ENCODE measurements around the gene AQP5.

The AQP5 gene

GRCh38 chr12:49972641-49973360 is 11.1 kb downstream of the AQP5 start, which contains the start of gene AQP6:
Gene AQP6 (plus strand): TSS chr12:49972947. CDS start chr12:49973174, 227 bp downstream.
- peaks cover 17% of the 10 kb centered on the region for H3K27me3 ChIP-seq (ENCODE audit: control insufficient read depth, insufficient read depth, low read length)
- no peak within 1 kb of the TSS for H3K9ac ChIP-seq (ENCODE audit: low read length)
- no peak within 1 kb of the TSS for H3K4me3 ChIP-seq (ENCODE audit: low read length)
- peaks cover 22% of the 10 kb centered on the region for H3K4me1 ChIP-seq (ENCODE audit: control insufficient read depth, insufficient read depth, low read length)
- no peaks in the 10 kb centered on the region for H3K9me3 ChIP-seq (ENCODE audit: control insufficient read depth, low read length)
- no peaks in the 10 kb centered on the region for H3K36me3 ChIP-seq (ENCODE audit: control insufficient read depth, insufficient read depth, low read length)

- H3K9ac ChIP-seq (ENCODE audit: low read length), result no peak overlapping the region
- H3K9me3 ChIP-seq (ENCODE audit: control insufficient read depth, low read length), result no peaks in the 10 kb centered on the region
- H3K4me3 ChIP-seq (ENCODE audit: low read length), result no peak overlapping the region
- H3K4me1 ChIP-seq (ENCODE audit: control insufficient read depth, insufficient read depth, low read length), result peaks cover 16% of the 10 kb centered on the region
- H3K36me3 ChIP-seq (ENCODE audit: control insufficient read depth, insufficient read depth, low read length), result no peaks in the 10 kb centered on the region
- H3K27me3 ChIP-seq (ENCODE audit: control insufficient read depth, insufficient read depth, low read length), result peaks cover 11% of the 10 kb centered on the region
Measured at GRCh38 chr12:49973361-49973830, 11.7 kb downstream of the AQP5 start.

- no peaks in the 10 kb centered on the region for H3K9me3 ChIP-seq (ENCODE audit: control insufficient read depth, low read length)
- no peak overlapping the region for H3K9ac ChIP-seq (ENCODE audit: low read length)
- peaks cover 3% of the 10 kb centered on the region for H3K27me3 ChIP-seq (ENCODE audit: control insufficient read depth, insufficient read depth, low read length)
- peaks cover 12% of the 10 kb centered on the region for H3K4me1 ChIP-seq (ENCODE audit: control insufficient read depth, insufficient read depth, low read length)
- H3K36me3 ChIP-seq (ENCODE audit: control insufficient read depth, insufficient read depth, low read length), result no peaks in the 10 kb centered on the region
- H3K4me3 ChIP-seq (ENCODE audit: low read length), result no peak overlapping the region
Measured at GRCh38 chr12:49974231-49974675, 12.6 kb downstream of the AQP5 start.

- peaks cover 12% of the 10 kb centered on the region for H3K4me1 ChIP-seq (ENCODE audit: control insufficient read depth, insufficient read depth, low read length)
- H3K9me3 ChIP-seq (ENCODE audit: control insufficient read depth, low read length), result no peaks in the 10 kb centered on the region
- no peaks in the 10 kb centered on the region for H3K27me3 ChIP-seq (ENCODE audit: control insufficient read depth, insufficient read depth, low read length)
- no peak overlapping the region for H3K4me3 ChIP-seq (ENCODE audit: low read length)
- H3K9ac ChIP-seq (ENCODE audit: low read length), result no peak overlapping the region
- no peaks in the 10 kb centered on the region for H3K36me3 ChIP-seq (ENCODE audit: control insufficient read depth, insufficient read depth, low read length)
Measured at GRCh38 chr12:49974677-49975317, 13.1 kb downstream of the AQP5 start.

- H3K36me3 ChIP-seq (ENCODE audit: control insufficient read depth, insufficient read depth, low read length), result no peaks in the 10 kb centered on the region
- no peaks in the 10 kb centered on the region for H3K9me3 ChIP-seq (ENCODE audit: control insufficient read depth, low read length)
- no peak overlapping the region for H3K9ac ChIP-seq (ENCODE audit: low read length)
- H3K4me1 ChIP-seq (ENCODE audit: control insufficient read depth, insufficient read depth, low read length), result peaks cover 12% of the 10 kb centered on the region
- no peak overlapping the region for H3K4me3 ChIP-seq (ENCODE audit: low read length)
- H3K27me3 ChIP-seq (ENCODE audit: control insufficient read depth, insufficient read depth, low read length), result no peaks in the 10 kb centered on the region
Measured at GRCh38 chr12:49975318-49975761, 13.7 kb downstream of the AQP5 start.

- Histone ChIP-seq H3K36me3 (ENCODE audit: control insufficient read depth, insufficient read depth, low read length) (no peaks in the 10 kb centered on the region), H3K9ac (ENCODE audit: low read length) (no peak overlapping the region), H3K4me1 (ENCODE audit: control insufficient read depth, insufficient read depth, low read length) (peaks cover 12% of the 10 kb centered on the region), H3K9me3 (ENCODE audit: control insufficient read depth, low read length) (no peaks in the 10 kb centered on the region), H3K4me3 (ENCODE audit: low read length) (no peak overlapping the region), H3K27me3 (ENCODE audit: control insufficient read depth, insufficient read depth, low read length) (no peaks in the 10 kb centered on the region)
Measured at GRCh38 chr12:49976557-49976956, 14.9 kb downstream of the AQP5 start.

- no peak overlapping the region for H3K9ac ChIP-seq (ENCODE audit: low read length)
- peaks cover 12% of the 10 kb centered on the region for H3K4me1 ChIP-seq (ENCODE audit: control insufficient read depth, insufficient read depth, low read length)
- H3K36me3 ChIP-seq (ENCODE audit: control insufficient read depth, insufficient read depth, low read length), result no peaks in the 10 kb centered on the region
- no peak overlapping the region for H3K4me3 ChIP-seq (ENCODE audit: low read length)
- H3K27me3 ChIP-seq (ENCODE audit: control insufficient read depth, insufficient read depth, low read length), result no peaks in the 10 kb centered on the region
- no peaks in the 10 kb centered on the region for H3K9me3 ChIP-seq (ENCODE audit: control insufficient read depth, low read length)
Measured at GRCh38 chr12:49978125-49978524, 16.5 kb downstream of the AQP5 start.

GRCh38 chr12:49979016-49979586 is 17.4 kb downstream of the AQP5 start:
- H3K9ac ChIP-seq (ENCODE audit: low read length), result no peak overlapping the region
- no peaks in the 10 kb centered on the region for H3K36me3 ChIP-seq (ENCODE audit: control insufficient read depth, insufficient read depth, low read length)
- no peaks in the 10 kb centered on the region for H3K9me3 ChIP-seq (ENCODE audit: control insufficient read depth, low read length)
- H3K27me3 ChIP-seq (ENCODE audit: control insufficient read depth, insufficient read depth, low read length), result no peaks in the 10 kb centered on the region
- H3K4me3 ChIP-seq (ENCODE audit: low read length), result no peak overlapping the region
- H3K4me1 ChIP-seq (ENCODE audit: control insufficient read depth, insufficient read depth, low read length), result peaks cover 9% of the 10 kb centered on the region

GRCh38 chr12:49979791-49980190 is 18.1 kb downstream of the AQP5 start:
- Histone ChIP-seq H3K9me3 (ENCODE audit: control insufficient read depth, low read length) (no peaks in the 10 kb centered on the region), H3K4me1 (ENCODE audit: control insufficient read depth, insufficient read depth, low read length) (peaks cover 2% of the 10 kb centered on the region), H3K36me3 (ENCODE audit: control insufficient read depth, insufficient read depth, low read length) (no peaks in the 10 kb centered on the region), H3K27me3 (ENCODE audit: control insufficient read depth, insufficient read depth, low read length) (no peaks in the 10 kb centered on the region), H3K4me3 (ENCODE audit: low read length) (no peak overlapping the region), H3K9ac (ENCODE audit: low read length) (no peak overlapping the region)

- H3K36me3 ChIP-seq (ENCODE audit: control insufficient read depth, insufficient read depth, low read length), result no peaks in the 10 kb centered on the region
- no peak overlapping the region for H3K4me3 ChIP-seq (ENCODE audit: low read length)
- H3K9ac ChIP-seq (ENCODE audit: low read length), result no peak overlapping the region
- no peaks in the 10 kb centered on the region for H3K9me3 ChIP-seq (ENCODE audit: control insufficient read depth, low read length)
- no peaks in the 10 kb centered on the region for H3K4me1 ChIP-seq (ENCODE audit: control insufficient read depth, insufficient read depth, low read length)
- no peaks in the 10 kb centered on the region for H3K27me3 ChIP-seq (ENCODE audit: control insufficient read depth, insufficient read depth, low read length)
Measured at GRCh38 chr12:49980501-49981349, 19.1 kb downstream of the AQP5 start.

- Histone ChIP-seq H3K4me1 (ENCODE audit: control insufficient read depth, insufficient read depth, low read length) (no peaks in the 10 kb centered on the region), H3K9ac (ENCODE audit: low read length) (no peak overlapping the region), H3K4me3 (ENCODE audit: low read length) (no peak overlapping the region), H3K9me3 (ENCODE audit: control insufficient read depth, low read length) (no peaks in the 10 kb centered on the region), H3K27me3 (ENCODE audit: control insufficient read depth, insufficient read depth, low read length) (no peaks in the 10 kb centered on the region), H3K36me3 (ENCODE audit: control insufficient read depth, insufficient read depth, low read length) (no peaks in the 10 kb centered on the region)
Measured at GRCh38 chr12:49982246-49983087, 20.8 kb downstream of the AQP5 start.

Measured in mucosa of stomach (tissue), 1 donor.